ENCODE results near the gene PRKCE. TPM values are rescaled to one million over a fixed set of nuclear protein-coding genes. Genes with fewer than 3 reads are reported as not detected.

Gene PRKCE
- total RNA-seq, 1 donor from 2014 or later: 62.8 TPM

DNA sequence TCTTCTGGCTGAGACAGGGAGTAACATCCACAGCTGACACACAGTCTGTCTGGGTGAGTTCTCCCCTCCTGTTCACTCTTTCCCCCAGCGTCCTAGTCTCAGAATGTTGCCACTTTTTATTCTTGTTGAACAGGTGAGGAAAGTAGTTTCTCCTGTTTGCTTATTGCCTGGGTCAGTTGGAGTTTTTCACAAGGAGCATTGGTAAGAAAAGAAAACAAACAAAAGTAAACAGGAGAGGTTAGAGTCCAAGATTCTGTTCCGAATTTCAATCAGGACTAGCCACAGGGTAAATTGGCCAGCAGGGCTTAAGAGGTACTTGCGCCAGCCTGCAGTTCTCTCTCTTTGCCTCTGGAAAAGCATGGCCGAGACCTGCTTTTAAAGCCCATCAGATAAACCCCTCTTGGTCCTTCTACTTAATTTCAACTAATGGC, 390.7 kb downstream of the PRKCE start:
- FAIRE-seq: no peak
- no peak for DNase-seq (ENCODE audit: low spot score in 2 of 2)

DNA sequence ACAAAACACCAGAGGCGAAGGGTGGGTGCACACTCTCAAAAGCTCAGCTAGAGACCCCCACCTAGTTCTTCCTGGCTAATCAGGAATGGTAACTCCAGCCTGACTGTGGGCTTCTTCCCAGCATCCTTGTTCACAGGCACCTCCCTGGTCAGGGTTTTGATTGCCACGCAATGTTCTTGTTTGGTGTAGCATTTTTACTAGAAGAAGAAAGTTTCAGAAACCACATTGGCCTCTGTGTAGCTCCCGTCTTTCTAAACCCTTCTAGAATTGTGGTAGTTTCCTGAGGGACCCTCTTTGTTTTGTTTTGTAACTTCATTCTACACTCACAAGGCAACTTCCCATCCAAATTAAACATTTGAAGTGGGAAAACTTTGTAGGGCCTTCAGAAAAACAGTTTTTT, 391.2 kb downstream of the PRKCE start:
- no peak for FAIRE-seq
- DNase-seq (ENCODE audit: low spot score in 2 of 2): no peak

DNA sequence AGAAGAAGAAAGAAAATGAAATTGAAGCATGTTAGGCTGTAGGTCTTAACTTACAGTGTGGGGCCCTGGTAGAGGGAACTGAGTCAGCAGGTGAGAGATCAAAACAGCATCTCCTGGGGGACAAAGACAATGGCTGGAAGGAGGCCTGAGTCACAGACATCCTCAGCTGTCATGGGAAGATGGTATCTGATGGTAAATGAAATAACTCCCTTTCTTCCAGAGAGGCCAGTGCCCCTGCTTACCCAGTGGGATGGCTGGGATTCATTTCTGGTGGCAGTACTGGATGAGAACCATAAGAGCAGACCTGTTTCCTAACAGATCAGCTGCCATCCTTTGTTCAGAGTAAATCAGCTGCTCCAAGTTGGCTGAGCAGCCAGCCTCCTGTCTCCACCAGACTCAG, 394.4 kb downstream of the PRKCE start:
- DNase-seq (ENCODE audit: low spot score in 2 of 2) (no peak), FAIRE-seq (no peak)

DNA sequence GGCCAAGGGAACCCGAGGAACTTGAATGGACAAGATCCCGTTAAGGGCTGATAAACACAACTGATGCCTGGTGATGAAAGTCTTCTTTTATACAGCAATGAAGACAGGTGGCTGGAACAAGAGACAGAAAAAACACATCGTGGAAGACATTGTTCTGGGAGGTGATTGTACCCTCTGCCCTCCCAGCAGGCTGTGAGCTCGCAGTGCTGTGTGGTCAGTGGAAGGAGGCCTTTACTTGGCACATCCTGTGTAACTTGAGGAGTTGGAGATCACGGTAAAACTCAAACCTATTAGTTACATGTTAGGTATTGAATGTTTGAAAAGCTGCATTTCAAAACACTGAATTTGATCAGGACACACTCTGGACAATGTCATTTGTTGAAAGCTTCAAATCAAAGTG, 395.8 kb downstream of the PRKCE start:
- FAIRE-seq (no peak), DNase-seq (ENCODE audit: low spot score in 2 of 2) (no peak)

DNA sequence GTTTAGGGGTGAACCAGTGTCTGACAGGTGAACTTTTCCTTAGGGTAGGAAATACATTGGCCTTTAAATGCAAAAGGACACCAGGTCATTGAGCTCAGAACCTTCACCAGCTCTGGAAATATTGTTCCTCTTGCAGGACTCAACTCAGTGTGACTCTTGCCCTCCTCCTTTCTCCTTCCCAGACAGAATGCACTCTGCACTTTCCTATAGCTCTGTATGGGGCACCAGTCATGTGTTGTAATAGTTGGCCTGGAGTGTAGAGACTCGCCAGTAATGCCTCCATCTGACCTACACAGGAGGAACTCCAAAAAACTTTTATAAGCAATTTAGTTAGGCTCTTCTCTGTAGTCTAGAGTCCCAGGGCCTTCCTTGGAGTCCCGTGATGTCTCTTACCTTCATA, 397.2 kb downstream of the PRKCE start:
- FAIRE-seq: no peak
- DNase-seq (ENCODE audit: low spot score in 2 of 2): no peak

DNA sequence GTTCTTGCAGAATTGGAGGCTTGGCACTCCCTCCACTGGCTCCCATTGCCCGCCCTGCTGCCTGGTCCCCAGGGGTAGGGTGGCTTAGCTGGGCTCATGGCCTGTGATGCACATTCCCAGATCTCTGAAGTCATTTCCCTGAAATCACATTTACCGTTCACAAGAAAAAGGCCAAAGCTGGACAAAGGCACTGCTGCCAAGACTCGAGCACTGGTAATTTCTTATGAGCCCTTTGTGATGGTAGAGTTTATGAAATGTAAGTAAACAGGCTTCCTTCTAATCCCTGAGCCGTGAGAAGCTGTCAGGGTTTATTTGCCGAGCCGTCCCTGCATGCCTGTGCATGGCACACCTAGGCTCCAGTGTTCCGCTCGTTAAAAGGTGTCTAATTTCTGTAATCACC, 398.6 kb downstream of the PRKCE start:
- FAIRE-seq (no peak), DNase-seq (ENCODE audit: low spot score in 2 of 2) (no peak)

DNA sequence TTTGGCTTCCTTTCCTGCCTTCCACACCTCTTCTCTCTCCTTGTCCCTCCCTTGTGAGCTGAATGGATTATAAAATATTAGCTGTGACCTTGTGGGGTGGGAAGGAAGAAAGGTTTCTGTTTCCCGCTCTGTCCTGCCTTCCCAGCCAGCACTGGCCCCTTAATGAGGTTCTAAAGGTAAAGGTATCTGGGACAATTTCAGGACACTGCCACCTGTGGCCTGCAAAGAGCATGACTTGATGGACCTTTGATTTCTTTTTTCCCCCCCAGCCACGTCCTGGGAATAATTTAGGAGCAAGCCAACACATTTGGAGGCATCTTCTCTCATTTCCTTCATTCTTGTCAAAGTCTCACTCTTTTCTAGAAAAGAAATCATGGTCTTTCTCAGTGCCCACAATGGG, 399.0 kb downstream of the PRKCE start:
- DNase-seq (ENCODE audit: low spot score in 2 of 2) (no peak), FAIRE-seq (no peak)

DNA sequence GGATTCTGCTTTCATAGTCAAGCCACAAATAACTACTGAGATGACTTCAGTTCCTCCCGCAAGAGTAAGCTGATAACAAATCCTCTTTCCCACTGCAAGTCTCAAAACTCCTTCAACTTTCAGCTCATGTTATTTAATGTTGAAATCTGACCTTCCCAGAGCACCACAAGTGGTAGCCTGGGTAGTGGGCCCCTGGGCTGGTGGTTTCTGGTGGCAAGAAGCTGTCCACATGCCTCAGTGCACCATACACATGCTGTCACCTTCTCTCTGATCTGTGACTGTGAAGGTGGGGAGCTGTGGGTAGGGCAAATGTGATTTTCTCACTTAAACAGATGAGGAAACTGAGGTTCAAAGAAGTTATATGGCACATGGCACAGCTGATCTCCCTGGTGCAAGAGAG, 399.6 kb downstream of the PRKCE start:
- DNase-seq (ENCODE audit: low spot score in 2 of 2): no peak
- no peak for FAIRE-seq

DNA sequence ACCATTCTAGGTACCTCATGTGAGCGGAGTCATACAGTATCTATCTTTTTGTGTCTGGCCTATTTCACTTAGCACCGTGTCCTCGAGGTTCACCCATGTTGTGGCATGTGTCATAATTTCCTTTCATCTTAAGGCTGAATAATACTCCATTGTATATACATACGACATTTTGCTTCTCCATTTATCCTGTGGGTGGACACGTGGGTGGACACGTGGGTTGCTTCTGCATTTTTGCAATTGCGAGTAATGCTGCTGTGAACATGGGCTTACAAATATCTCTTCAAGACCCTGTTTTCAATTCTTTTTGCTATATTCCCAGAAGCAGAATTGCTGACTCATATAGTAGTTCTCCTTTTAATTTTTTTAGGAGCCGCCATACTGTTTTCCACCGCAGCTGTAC, 402.1 kb downstream of the PRKCE start:
- DNase-seq (ENCODE audit: low spot score in 2 of 2) (no peak), FAIRE-seq (no peak)

DNA sequence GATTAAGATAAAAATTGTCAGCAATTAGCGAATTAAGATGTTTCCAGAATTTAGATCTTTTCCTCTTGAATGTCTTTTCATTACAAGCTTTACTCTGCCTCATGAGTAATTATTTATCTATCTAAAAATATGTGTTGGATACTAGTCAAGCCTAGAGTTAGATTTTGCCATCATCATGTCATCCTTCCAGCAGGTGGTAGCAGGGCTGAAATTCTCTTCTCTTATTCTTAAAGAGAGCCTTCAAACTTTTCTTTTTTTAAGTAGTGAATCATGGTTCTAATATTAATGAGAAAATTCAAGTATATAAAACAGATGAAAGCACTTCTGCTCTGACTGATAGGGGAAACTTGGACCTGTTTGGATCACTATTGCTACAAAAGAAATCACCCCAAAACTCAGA, 405.1 kb downstream of the PRKCE start:
- no peak for DNase-seq (ENCODE audit: low spot score in 2 of 2)
- FAIRE-seq: no peak

DNA sequence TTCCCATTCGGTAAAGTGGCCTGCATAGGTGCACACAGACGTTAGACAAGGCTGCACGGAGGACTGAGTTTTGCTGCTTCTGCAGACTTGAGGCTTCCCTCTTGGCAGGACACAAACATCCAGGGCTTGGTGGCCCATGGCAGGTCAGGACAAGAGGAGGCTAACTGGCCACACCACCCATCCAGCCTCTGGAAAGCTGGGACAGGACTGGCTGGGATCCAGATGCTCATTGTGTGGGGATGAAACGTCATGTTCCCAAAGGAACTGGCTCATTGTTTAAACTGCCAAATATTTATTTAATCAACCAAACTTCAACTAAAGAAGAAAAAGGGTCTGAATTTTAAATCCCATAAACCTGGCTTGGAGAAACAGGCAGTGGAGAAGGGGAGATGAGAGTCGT, 406.7 kb downstream of the PRKCE start:
- peak in 1 of 2 donors; percentile 41 for DNase-seq (ENCODE audit: low spot score in 2 of 2)
- FAIRE-seq: no peak

DNA sequence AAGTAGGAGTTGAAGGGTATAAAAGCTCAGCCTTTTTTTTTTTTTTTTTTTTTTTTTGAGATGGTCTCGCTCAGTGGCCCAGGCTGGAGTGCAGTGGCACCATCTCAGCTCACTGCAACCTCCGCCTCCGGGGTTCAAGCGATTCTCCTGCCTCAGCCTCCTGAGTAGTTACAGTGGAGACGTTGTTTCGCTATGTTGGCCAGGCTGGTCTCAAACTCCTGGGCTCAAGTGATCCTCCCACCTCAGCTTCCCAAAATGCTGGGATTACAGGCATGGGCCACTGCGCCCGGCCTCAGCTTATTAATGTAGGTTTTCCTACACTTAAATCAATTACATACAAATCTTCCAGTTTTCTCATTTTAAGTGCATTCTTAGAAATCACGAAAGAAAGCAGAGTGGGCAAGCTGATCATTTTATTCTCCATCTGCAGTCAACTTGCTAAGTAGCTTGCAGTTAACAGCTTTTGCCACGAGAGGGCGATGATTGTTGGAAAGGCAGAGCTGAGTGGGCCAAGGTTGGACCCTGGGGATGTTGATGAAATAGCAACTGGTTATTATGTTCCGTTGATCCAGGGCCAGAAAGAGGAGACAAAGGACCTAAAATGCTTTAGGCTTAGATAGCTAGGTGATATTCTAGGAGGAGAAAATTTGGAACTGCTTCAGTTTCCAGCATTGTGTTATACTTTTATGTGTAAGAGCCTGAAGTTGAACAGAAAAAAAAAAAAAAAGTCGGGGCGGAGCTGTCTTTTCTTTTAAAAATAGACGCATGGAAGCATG, 411.4 kb downstream of the PRKCE start:
- FAIRE-seq: no peak

DNA sequence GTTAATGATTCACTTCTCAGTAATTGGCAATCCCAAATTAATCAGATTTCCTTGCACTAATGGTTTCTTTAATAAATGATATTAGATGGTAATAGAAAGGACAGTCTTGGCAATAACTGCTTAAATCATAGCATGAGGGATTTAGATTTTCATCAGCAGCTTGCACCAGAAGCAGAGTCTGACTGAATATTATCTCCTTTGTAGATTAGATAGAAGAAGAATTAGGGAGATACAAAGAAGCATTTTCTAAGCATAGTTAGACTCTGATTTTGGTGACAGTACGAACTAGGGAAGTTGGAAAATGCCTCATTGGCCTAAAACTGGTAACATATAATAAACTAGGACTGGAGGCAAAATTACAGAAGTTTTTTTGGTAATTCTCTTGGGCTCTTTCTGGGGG, 412.9 kb downstream of the PRKCE start:
- FAIRE-seq: no peak
- no peak for DNase-seq (ENCODE audit: low spot score in 2 of 2)

More for the DNA sequence above, 411.4 kb downstream of the PRKCE start:
- DNase-seq (ENCODE audit: low spot score in 2 of 2): peak; percentile 18 to 51

DNA sequence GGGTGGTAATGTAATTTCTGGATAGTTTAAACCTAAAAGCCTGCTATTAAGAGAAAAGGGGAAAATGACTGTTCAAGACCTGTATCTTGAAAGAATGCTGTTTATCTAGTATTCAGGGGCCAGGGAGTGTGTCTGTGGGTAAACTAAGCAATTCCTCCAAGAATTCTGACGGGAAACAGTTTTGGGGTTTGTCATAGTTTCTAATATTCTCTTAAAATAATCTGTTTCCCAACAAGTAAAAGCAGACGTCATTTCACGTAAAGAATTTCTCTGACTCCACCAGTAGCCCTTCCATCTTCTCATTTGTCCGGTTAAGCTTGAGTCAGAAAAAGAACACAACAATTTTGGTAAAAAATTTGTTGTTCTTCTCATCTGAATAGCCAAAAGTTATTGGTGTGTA, 413.7 kb downstream of the PRKCE start:
- FAIRE-seq (no peak), DNase-seq (ENCODE audit: low spot score in 2 of 2) (no peak)

DNA sequence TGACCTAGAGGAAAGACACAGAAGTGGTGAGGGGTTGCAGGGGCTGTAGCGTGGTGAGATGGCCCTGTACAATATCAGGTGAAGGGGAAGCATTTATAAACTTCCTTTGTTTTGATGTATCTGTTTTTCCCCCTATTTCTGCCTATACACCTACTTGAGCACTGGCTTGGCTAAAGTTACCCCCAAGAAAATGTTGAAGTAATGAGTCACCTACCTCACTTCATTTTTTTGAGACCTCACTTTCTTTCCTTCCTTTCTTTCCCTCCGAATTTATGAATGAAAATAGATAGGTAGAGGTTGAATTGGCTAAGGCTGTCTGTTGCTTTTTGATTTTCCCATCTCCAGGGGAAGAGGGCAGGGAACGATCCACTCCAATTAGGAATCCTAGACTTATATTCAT, 414.6 kb downstream of the PRKCE start:
- DNase-seq (ENCODE audit: low spot score in 2 of 2) (no peak), FAIRE-seq (no peak)

DNA sequence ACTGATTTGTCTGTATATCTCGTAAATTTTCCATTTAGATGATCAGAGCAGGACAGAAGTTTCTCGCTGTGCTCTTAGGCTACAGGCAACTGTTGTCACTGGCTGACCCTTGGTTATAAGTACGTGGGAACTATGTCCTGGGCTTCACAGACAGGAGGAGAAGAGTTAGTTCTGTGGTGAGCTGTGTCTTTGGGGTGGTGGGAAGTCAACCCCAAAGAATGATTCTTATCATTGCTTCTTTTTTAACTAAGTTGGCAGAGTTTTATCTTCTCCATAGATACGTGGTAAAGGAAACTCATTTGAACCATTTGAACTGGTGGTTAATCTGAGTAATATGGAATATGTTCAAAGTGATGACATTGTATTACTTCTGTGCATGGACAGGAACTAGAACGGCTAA, 415.1 kb downstream of the PRKCE start:
- FAIRE-seq: no peak
- no peak for DNase-seq (ENCODE audit: low spot score in 2 of 2)

DNA sequence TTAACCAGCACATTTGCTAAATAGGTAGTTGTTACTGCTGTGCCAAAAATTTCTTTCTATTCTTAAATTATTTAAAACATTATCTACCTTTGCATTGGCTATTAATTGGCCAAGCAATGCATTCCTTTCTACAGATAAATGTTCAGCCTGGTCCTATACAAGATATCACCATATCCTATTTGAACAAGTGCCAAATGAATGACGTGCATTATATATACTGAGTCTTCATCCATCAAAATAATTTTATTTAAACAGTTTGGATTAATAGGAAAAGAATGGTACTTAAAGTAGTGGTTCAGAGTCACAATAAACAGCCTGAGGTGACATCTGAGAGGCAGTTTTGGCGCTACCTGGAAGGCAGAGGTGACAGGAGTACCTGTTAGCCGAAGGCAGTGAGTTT, 415.6 kb downstream of the PRKCE start:
- FAIRE-seq (no peak), DNase-seq (ENCODE audit: low spot score in 2 of 2) (no peak)

DNA sequence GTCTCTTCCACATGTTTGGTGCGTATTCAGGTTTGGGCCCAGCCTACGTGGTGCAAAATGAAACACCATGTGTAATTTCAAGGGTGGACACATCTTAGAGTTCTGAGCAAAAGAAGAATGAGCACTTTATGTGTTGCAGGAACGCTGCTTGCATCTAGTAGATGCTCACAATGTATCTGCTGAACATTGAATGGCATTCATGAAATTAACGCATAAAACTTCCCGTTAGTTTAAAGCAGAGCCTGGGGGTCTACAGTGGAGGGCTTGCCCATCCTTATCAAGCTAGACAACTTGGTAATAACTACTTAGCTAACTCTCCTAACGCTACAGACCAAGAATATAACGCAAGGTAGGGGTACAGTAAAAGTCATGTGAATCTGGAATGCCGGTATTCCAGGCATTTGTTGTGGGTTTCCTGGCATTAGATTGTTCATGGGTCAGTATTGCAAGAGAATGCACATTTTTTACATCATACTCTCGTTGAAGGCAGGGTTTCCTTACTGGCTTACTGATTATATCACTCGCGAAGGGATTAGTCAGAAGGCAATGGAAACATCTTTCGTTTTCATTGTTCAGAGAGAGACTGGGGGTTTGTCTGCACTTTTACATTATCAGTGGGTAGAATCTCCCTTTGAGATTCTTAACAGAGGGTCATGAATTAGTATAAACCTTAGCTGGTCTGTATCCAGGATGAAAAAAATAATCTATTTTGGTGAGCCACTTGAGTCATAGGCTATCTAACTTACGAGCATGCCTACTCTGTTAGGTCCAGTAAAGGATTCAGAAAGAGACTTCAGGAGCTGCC, 416.2 kb downstream of the PRKCE start:
- no peak for FAIRE-seq
- DNase-seq (ENCODE audit: low spot score in 2 of 2): no peak

DNA sequence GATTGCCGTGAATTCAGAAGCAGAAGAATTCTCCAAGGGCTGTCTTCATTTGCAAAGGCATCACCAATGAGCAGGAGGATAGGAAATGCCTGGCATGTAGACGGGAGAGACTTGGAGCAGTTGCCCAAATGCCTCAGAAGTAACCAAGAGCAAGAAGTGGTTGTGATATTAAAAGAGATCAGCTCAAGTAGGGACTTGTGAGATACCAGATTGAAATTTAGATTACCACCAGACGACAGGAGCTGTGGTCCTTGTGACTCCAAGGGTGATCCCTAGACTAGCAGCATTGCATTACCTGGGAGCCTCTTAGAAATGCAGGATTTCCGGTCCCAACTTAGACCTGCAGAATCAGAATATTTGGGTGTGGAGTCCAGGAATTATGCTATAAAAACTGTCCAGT, 417.2 kb downstream of the PRKCE start:
- no peak for FAIRE-seq
- DNase-seq (ENCODE audit: low spot score in 2 of 2): no peak

DNA sequence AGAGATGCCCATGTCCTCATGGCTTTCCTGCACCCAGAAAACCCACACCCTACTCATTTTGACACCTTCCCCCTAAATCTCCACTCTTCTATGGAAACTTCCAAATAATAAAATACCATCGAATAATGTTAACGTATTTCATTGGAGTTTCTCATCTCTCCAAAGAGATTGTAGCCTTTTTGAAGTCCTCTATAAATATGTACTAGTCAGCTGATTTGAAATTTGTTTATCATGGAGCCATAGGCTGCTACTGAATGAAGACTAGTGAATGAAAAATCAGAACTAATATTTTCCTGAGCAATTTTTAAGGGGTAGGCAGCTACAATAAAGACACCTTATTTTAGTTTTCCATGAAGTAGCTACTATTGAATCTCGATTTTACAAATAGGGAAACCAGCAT, 419.6 kb downstream of the PRKCE start:
- FAIRE-seq: no peak
- DNase-seq (ENCODE audit: low spot score in 2 of 2): no peak

DNA sequence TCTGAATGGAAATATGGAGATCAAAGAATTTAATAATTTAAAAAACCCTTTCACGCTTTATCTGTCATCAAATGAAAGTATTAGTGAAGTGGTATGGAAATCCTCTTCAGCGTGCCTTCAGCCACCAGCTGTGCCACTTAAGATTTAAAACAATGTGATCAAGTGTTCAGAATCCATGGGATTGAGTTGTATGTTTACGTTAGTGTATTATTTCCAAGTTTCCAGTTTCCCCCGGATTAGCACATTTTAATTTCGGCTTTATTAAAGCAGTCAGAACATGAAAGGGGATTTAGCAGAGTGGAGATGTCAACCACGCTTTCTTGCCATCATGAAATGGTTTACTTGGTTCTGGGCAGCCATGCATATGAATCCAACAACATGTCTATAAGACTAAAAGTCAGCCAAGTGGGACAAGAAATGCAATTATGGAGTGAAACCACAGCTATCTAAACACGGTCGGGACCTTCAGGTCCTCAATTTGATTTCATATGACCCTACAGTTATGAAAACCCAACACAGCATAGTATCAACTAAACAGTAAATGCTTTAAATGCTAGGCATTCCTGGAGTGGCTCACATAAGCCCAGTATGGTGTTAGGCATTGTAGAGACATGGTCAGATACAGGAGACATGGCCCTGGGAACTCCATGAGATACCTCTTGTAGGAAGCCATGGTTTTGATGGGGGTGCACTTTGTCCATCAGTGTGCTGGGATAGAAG, 420.8 kb downstream of the PRKCE start:
- no peak for FAIRE-seq
- DNase-seq (ENCODE audit: low spot score in 2 of 2): no peak

All from frontal cortex (tissue), 4 donors.